G401 (cell line): Measurements from ENCODE around the gene MFSD12. TPM values are rescaled to one million over a fixed set of nuclear protein-coding genes. Genes with fewer than 3 reads are reported as not detected.

Experiments
- DNase-seq: peaks from one replicate; pipeline ENCODE4 v3.0.0-alpha.2; 2015; ENCODE audit warnings: low spot score
- in situ Hi-C: cut with HindIII; loops from 2 replicates; pipeline ENCODE4 v1.10.0; 2016; ENCODE audit warnings: low sequenced_read_pairs, mixed read lengths
- total RNA-seq: library from RNA; depleted of rRNA; stranded (reverse); fragments of >200 nt; shearing (Covaris generic); gene quantifications from 2 replicates; pipeline ENCODE4 v1.2.3, GENCODE V29; 2014

Gene MFSD12
- total RNA-seq, 1 experiment from 2014 or later: 128 TPM

DNA sequence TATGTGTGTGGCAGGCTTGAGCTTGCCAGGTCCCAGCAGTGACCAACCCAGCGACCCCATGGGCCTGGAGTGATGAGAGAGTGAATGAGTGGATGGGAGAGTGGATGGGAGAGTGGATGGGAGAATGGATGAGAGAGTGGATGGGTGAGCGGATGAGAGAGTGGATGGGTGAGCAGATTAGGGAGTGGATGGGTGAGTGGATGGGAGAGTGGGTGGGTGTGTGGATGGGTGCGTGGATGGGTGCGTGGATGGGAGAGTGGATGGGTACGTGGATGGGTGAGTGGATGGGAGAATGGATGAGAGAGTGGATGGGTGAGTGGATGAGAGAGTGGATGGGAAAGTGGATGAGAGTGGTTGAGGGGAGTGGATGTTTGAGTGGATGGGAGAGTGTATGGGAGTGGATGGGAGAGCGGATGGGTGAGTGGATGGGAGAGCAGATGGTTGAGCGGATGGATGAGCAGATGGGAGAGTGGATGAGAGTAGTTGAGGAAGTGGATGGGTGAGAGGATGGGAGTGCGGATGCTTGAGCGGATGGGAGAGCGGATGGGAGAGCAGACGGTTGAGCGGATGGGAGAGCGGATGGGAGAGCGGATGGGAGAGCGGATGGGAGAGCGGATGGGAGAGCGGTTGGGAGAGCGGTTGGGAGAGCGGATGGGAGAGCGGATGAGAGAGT is 28.7 kb downstream of the MFSD12 start:
- no peak for DNase-seq
- in situ Hi-C loops: no loop called here

DNA sequence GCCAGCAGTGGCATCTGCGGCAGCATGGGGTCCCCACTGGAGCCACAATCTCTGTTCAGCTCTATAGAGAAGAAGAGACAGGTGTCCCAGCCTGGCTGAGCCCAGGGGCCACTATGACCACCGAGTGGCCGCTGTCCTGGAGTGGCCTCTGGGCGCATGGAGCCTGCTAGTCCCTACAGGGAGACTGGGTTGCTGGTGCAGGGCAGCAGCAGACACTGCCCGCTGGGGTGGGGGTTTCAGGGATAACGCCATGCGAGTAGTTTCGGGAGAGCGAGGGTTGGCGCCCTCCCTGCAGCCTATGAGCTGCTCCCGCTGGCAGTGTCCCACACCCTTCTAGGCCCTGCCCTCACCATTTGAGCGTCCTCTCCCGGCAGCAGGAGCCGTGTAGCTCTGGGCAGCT is 29.3 kb downstream of the MFSD12 start:
- no peak for DNase-seq
- in situ Hi-C loops: no loop called here

DNA sequence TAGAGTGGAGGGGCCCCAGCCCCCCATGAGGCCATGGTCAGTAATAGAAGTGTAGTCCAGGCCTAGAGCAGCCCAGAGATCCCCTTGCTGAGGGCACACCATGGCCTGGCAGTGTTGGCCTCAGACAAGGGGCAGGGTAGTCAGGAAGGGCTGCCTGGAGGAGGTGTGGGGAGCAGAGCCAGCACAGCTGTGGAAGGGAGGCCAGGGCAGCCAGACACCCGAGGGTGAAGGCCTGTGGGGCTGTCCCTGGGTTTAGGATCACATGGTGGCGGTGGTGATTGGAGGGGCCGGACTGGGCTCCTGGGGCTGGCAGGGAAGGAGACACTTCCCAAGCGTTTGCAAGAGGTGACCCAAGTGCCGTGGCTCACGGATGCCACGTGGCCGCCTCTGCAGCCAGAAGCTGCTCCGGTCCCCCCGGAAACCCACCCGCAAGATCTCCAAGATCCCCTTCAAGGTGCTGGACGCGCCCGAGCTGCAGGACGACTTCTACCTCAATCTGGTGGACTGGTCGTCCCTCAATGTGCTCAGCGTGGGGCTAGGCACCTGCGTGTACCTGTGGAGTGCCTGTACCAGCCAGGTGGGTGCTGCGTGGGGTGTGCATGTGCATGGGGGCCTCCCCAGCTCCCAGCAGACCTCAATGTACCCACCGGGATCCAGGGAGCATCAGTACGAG is 30.0 kb downstream of the MFSD12 start:
- DNase-seq: no peak
- in situ Hi-C loops: no loop called here

DNA sequence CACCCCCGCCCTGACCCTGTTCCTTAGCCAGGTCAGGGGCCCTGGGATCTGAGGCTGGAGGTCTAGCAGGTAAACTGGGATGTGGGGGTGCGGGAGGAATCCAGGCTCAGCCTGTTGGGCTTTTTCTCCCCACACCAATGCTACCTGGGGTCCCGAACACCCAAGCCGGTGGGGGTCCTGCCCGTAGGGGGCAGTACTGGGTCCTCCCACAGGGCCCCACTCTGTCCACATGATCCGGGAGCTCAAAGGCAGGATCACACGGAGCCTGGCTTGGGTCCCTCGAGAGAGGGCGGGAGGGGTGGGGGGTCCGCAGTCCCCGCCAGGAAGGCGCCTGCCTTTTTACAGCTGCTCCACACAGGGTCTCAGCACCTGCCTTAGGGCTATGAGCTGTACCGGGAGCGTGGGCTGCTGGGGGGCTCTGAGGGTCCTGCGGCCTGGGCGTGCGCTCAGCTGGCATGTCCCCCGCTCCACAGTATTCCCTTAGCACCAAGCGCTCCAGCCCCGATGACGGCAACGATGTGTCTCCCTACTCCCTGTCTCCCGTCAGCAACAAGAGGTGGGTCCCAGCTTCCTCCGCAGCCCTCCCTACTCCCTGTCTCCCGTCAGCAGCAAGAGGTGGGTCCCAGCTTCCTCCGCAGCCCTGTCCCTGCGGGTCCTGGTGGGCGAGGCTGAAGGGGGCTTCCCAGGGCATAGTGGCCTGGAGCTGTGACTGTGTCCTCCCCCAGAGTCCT is 30.7 kb downstream of the MFSD12 start:
- in situ Hi-C loops: no loop called here
- no peak for DNase-seq

DNA sequence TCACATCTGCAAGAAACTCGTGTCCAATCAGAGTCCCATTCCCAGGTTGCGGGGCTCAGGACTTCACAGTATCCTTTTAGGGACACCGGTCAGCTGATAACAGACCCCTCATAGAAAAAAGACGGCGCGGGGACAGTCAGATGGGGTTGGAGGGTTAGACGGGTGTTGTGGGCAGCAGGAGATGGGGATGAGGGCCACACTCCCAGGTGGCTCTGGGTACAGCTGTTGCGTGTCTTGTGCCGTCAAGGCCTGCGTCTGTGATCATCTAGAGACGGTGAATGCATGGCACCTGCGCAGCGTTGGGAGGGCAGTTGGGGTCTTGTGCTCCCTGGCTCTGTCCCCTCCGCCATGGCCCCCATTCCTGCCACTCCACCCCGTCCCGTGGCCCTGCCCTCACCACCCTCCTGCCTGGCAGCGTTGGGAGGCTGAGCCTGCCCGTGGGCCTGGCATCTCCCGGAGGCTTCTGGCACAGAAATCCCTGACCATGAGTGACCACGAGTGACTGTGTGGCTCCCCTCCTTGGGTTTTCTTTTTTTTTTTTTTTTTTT is 32.4 kb downstream of the MFSD12 start:
- no peak for DNase-seq
- in situ Hi-C loops: no loop called here

DNA sequence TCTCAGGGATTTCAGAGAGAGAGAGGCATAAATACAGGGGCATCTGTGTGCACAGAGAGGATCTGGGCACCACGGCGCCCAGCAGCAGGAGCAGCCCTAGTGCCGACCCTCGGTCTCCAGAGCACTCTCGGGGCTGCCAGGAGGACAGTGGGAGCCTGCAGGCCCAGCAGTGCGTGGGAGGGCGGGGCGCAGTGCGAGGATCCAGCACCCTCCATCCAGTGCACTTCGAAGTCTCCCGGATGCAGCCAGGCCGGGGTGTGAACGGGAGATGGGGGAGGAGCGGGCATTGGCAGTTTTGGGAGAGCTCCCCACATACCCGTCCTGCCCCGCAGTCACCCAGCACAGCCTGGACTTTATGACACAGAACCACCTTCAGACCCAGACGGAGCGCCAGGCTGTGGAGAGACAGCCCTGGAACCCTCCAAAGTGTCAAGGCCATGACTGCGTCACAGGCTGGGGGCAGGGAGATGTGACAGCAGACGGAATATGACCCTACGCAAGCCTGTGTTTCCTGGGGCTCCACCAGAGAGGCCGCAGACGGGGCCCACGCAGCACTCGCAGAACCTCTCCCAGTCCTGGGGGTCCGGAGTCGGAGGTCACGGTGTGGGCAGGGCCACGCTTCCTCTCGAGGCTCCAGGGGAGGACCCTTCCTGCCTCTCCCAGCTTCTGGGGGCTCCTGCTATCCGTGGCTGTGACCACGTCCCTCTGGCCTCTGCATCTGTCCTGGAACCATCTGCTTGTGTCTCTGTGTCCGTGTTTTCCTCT is 33.1 kb downstream of the MFSD12 start:
- DNase-seq: no peak
- in situ Hi-C loops: no loop called here

DNA sequence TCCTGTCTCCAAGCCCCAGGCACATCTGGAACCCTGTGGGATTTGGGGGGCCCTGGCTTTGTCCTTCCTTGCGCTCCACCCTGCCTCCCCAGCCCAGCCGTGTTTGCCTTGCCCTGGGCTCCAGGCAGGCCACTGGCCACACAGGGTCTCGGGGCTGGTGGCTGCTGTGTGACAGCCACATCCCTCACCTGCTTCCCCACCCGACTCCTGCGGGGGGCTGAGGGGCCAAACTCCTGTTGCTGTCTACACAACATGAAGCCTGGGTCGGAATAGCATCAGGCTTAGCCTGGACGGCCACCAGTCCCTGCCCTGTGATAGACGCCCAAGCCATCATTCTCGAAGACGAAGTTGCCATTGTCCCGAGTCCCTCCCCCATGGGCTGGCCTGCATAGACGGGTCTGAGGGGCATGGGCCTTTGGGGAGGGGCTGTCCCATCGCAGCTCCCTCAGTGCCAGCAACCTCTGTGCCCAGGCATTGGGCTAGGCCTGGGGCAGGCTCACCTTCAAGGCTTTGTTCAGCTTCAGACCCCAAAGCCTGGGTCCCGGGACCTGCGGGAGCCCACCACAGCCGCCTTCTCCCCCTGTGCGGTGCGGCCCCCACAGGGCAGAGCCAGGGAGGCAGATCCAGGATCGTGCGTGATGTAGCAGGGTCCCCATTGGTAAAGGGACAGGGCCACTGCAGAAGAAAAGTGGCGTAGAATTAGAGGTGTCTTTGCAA is 33.9 kb downstream of the MFSD12 start:
- DNase-seq: no peak
- in situ Hi-C loops: no loop called here

DNA sequence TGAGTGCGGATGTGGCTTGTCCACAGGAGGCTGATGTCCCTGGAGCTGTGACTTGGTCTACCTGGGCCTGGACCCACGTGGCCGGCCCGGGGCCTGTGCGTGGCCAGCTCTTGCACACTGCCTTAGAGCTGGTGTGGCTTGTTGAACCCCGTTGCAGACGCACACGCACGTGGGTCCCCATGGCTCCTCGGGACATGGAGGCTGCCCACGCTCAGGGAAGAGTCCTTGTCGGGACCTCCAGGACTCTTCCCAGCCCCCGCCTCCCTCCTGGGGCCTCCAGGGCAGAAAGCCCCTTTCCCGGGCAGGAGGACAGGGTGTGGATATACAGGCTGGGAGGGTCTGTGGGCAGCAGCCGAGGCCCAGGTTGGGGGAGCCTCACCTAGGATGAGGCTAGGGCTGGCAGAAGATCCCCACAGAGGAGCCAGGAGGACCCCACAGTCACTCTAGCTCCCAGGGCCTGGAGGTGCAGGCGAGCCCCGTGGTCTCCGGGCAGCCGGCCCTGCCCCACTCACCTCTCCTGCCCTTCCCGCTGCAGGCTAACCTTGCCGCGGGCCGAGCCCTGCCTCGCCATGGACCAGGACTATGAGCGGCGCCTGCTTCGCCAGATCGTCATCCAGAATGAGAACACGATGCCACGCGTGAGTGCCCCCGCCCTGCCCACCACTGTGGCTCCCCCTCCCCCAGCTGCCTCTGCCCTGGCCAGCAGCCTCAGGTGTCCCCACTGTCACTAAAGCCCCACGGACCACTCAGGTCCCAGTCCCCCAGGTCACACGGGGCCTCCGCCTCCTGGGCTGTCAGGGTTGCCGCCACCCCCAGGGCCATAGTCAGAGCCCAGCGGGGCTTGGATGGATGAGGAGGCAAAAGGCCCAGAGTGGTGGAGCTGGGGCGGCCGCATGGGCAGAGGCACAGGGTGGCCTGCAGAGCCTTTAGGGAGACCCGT is 34.7 kb downstream of the MFSD12 start:
- no peak for DNase-seq
- in situ Hi-C loops: no loop called here

DNA sequence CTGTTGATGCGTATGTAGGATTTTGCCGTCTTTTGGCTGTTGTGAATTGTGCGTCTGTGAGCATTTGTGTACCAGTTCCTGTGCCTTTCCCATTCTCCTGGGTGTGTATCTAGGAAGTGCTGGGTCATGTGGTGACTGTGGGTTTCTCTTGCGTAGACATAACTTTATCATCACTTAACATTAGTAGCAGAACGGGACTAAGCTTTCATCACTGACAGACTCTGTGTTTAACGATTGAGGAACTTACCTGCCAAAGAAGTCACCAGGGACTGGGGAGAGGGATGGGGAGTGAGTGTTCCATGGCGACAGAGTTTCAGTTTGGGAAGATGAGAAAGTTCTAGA is 36.3 kb downstream of the MFSD12 start:
- DNase-seq: no peak
- in situ Hi-C loops: no loop called here

DNA sequence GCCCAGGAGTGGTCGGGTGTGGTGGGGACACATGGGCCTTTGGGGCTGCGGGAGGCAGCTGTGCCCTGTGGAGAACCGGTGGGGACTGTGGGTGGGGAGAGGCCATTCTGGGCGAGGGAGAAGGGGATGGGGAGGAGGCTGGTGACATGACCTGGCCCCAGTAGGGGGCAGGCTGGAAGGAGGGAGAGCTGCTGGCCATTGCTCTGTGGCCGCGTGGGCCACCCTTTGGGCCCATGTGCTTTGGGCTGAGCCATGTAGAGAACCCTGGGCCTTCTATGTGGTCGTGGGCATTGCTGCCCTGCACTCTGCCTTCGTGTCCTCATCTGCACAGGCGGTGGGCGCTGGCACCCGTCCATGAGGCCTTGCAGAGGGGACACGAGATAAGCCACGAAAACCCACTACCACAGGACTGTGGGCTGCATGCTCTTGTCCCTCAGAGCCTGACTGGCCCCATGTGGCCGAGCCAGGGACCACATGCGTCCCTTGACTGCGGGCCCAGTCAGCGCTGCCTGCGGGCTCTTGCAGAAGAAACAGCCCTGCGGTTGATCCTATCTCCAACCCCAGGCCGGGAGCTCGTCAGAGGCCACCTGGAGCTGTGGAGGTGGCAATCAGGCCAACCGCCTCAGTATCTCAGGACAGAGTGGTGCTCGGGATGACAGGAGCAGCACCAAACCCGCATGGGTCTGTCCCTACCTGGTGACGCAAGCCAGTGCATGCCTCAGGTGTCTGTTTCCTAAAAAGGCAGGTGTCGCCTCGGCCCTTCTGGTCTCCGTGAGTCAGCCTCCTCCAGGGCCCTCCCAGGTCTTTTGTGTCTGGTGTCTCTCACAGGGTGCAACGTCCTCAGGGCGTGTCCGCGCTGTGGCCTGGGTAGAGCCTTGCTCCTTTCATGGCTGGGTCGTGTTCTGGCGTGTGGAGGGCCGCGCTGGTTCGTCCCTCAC is 37.0 kb downstream of the MFSD12 start:
- in situ Hi-C loops: no loop called here
- no peak for DNase-seq

DNA sequence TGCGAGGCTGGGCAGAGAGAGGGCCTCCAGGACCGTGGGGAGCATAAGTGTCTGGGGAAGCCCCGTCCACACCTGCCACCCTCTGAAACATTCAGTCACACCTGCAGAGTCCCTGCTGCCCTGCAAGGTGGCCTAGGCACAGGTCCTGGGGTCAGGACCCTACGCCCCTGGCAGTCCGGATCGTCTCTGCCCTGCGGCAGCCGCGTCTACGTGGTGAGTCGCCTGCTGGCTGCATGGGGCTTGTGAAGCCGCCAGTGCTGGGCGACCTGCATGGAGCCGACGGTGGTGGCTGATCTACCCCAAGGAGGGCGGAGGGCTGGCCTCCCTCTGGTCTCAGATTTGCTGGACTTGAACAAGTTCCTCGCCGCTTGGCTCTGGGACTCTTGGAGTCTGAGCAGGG is 38.3 kb downstream of the MFSD12 start:
- DNase-seq: no peak
- in situ Hi-C loops: no loop called here

DNA sequence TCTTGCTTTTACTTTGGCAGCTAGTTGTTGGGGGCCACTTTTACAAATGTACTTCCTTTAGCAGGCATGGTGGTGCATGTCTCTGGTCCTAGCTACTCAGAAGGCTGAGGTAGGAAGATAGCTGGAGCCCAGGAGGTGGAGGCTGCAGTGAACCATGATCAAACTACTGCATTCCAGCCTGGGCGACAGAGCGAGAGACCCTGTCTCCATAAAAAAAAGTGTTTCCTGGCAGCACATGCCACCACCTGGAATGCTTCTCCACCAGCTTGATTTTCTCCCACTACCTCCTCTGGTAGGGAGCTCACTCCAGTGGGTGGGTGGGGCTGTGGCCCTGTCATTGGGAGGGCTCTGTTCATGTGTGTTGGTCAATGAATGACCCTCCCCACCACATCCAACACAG is 38.7 kb downstream of the MFSD12 start:
- no peak for DNase-seq
- in situ Hi-C loops: no loop called here

DNA sequence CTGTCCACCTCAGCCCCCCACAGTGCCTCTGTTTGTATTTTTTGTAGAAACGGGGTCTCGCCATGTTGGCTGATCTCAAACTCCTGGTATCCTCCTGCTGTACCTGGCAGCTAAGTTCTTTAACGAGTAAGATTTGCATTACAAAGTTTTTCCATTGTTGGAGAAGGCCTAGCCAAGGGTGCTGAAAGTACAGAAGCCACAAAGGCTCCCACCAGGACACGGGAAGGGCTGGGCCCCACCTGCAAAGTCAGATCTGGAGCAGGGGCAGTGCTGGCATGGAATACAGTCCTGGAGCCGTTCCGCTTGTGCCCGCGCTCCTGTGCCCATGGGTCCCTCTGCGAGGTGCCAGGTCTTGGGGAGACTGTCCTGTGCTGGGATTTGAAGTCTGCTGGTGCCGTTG is 39.1 kb downstream of the MFSD12 start:
- DNase-seq: no peak
- in situ Hi-C loops: no loop called here

DNA sequence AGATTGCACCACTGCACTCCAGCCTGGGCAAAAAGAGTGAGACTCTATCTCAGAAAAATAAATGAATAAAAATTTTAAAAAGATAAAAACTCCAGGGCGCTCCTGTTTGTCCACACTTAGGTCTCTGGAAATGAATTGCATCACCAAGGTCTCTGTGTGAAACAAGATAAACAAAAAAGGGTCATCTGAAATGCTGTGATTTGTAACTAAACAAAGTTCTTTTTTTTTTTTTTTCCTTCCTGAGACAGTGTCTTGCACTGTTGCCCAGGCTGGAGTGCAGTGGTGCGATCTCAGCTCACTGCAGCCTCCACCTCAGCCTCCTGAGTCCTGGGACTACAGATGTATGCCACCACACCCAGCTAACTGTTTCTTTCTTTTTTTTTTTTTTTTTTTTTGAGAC is 39.7 kb downstream of the MFSD12 start:
- no peak for DNase-seq
- in situ Hi-C loops: no loop called here

DNA sequence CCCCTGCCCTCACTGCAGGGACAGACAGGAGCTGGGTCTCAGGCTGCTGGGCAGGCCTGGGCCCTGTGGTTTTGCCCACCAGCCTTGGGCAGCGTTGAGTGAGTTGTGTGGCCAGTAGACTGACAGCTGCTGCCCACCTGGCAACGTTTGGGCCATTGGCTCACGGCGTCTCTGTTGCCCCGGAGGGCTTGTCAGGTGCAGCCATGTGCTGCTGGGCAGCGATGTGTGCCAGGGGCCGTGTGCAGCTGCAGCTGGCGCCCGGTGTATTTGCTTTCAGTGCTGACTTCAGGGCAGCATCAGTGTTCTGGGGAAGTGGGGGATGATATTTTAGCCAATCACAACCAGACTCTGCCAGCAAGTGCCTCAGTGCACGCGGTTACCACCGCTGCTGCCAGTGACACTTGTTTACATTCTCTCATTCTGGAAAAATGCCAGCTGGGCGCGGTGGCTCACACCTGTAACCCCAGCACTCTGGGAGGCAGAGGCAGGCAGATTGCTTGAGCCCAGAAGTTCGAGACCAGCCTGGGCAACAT is 40.6 kb downstream of the MFSD12 start:
- in situ Hi-C loops: no loop called here
- DNase-seq: peak; percentile 29

DNA sequence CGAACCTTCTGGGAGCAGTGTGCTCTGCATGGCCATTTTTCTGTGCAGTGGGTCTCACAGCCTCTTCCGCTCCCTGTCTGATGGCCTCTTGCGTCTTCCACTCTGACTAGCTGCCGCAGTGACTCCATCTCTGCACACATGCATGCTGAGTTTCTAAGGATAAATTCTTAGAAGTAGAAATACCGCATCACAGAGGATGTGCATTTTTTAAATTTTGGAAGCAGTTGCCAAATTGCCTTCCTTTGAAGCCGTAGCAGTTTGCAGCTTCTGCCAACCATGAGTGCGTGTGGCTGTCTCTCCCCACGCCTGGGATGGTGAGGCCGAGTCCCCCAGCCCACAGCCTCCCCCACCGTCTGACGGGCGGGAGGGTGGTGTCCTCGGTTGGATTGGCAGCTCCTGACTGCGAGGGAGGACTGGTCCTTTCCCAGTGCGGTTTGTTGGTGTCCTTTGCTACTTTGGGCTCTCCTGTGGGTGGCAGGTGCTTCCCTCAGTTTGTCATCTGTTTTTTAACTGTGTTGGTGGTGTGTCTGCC is 41.4 kb downstream of the MFSD12 start:
- in situ Hi-C loops: no loop called here
- DNase-seq: peak; percentile 46

DNA sequence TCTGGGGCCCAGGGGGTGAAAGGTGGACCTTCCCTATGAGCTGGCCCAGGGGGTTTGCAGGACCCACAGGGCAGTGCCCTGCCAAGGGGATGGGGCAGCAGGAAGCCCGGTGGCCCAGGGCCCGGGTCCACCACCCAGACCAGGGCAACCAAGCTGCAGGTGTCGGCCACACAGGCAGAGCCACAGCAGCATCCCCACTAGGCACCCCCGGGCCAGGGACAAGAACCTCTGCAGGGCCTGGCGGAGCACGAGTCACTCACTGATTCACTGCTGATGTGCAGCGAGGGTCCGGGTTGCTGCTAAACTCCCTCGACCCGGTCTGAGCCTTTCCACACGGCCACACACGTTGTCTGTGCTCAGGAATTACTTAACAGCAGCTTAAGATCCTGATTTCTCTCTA is 42.5 kb downstream of the MFSD12 start:
- in situ Hi-C loops: no loop called here
- DNase-seq: no peak
